ENCODE data around the gene NPBWR2.

The NPBWR2 gene

DNA sequence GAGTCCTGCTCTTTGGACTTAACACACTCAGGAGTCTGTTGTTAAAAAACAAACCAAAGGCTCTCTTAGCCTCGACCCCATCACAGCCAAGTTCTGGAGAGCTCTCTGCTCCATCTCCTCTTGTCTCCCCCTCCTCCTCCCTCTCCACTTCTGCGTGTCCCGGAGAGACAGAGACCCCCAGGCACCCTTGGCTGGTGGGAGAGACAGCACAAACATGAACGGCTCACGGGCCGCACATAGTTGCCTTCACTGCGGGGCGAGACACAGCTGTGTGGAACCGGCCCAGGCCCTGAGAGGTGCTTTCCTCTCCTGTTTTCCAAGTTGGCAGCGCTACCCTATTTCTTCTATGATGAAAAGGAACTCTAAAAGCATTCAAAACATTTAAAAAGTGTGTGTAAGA is 33.6 kb upstream of the NPBWR2 start:
- Histone ChIP-seq H3K79me2 (ENCODE audit: low read length) (no peaks in the 10 kb centered on the region), H3K4me1 (ENCODE audit: low read length) (no peaks in the 10 kb centered on the region), H3K9ac (ENCODE audit: low read length) (no peak overlapping the region), H2AFZ (ENCODE audit: low read length) (no peak overlapping the region), H3F3A (ENCODE audit: insufficient read depth, low read length) (no peaks in the 10 kb centered on the region), H3K9me3 (replicated peaks; ENCODE audit: insufficient read depth, low read length) (no peaks in the 10 kb centered on the region), H3K27me3 (replicated peaks; ENCODE audit: insufficient read depth, low read length) (peaks cover 71% of the 10 kb centered on the region), H3K27ac (ENCODE audit: low read length) (no peak overlapping the region), H3K36me3 (replicated peaks; ENCODE audit: insufficient read depth, low read length) (no peaks in the 10 kb centered on the region), H3K4me3 (ENCODE audit: low read length) (no peak overlapping the region), H3K4me2 (ENCODE audit: low read depth, low read length) (no peak overlapping the region), H3K9me2 (replicated peaks; ENCODE audit: insufficient read depth, low read length) (no peaks in the 10 kb centered on the region), H4K20me1 (ENCODE audit: insufficient read depth, low read length) (no peaks in the 10 kb centered on the region)
- TF ChIP-seq EZH2 (optimal IDR thresholded peaks at IDR 0.05; ENCODE audit: low read depth, low read length) (no peak), EZH2phosphoT487 (IDR thresholded peaks at IDR 0.05; ENCODE audit: low read length) (no peak)
- TF ChIP-seq, protein P1, sequence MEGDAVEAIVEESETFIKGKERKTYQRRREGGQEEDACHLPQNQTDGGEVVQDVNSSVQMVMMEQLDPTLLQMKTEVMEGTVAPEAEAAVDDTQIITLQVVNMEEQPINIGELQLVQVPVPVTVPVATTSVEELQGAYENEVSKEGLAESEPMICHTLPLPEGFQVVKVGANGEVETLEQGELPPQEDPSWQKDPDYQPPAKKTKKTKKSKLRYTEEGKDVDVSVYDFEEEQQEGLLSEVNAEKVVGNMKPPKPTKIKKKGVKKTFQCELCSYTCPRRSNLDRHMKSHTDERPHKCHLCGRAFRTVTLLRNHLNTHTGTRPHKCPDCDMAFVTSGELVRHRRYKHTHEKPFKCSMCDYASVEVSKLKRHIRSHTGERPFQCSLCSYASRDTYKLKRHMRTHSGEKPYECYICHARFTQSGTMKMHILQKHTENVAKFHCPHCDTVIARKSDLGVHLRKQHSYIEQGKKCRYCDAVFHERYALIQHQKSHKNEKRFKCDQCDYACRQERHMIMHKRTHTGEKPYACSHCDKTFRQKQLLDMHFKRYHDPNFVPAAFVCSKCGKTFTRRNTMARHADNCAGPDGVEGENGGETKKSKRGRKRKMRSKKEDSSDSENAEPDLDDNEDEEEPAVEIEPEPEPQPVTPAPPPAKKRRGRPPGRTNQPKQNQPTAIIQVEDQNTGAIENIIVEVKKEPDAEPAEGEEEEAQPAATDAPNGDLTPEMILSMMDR (IDR thresholded peaks at IDR 0.05; ENCODE audit: low read length): no peak
- no peak for DNase-seq

DNA sequence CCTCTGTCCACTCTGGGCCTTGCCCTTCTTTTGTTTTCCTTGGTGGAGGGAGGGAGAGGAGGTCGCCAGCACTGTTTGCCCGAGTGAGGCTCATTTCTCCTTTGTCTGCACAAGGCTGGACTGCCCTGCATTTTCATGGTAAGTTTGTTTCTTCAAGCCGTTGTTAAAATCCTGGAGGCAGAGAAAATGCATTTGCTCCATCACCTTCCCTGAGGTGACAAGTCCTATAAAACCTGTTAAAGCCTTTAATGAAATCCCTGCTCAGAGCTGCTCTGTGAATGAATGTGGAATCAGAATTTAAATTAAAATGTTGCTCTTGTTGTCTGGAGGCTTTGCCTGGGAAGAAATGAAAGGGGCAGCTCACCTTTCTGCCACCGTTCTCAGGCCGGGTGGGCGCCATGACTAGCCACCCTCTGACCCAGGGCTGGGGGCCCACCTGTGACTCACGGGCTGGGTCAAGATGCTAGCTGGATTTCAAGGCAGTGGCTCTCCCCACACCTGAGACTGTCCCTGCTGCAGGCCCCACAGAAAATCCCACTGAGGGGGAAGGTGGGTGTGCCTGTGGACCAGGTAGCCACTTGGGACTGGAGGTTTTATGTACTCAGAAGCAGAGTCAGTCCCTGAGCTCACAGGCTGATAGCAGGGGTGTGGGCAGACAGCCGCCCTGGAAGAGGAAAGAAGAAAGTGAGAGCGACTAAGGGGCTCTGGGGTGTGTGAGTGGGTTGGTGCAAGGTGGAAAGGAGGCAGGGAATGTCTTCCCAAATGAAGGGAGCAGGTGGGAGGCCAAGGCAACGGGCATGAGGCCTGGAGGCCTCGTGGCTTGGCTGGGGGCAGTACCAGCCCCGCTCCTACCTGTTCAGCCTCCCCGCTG is 32.9 kb upstream of the NPBWR2 start:
- no peaks in the 10 kb centered on the region for H4K20me1 ChIP-seq (ENCODE audit: insufficient read depth, low read length)
- no peaks in the 10 kb centered on the region for H3K4me1 ChIP-seq (ENCODE audit: low read length)
- H3K9me2 ChIP-seq (replicated peaks; ENCODE audit: insufficient read depth, low read length): no peaks in the 10 kb centered on the region
- TF ChIP-seq EZH2phosphoT487 (IDR thresholded peaks at IDR 0.05; ENCODE audit: low read length) (no peak), EZH2 (optimal IDR thresholded peaks at IDR 0.05; ENCODE audit: low read depth, low read length) (no peak)
- TF ChIP-seq, protein P1 (IDR thresholded peaks at IDR 0.05; ENCODE audit: low read length): no peak
- no peaks in the 10 kb centered on the region for H3K9me3 ChIP-seq (replicated peaks; ENCODE audit: insufficient read depth, low read length)
- no peak overlapping the region for H3K4me3 ChIP-seq (ENCODE audit: low read length)
- H3F3A ChIP-seq (ENCODE audit: insufficient read depth, low read length): no peaks in the 10 kb centered on the region
- H3K27me3 ChIP-seq (replicated peaks; ENCODE audit: insufficient read depth, low read length): peaks cover 71% of the 10 kb centered on the region
- H3K36me3 ChIP-seq (replicated peaks; ENCODE audit: insufficient read depth, low read length): no peaks in the 10 kb centered on the region
- no peak for DNase-seq
- H3K9ac ChIP-seq (ENCODE audit: low read length): no peak overlapping the region
- no peak overlapping the region for H2AFZ ChIP-seq (ENCODE audit: low read length)
- no peak overlapping the region for H3K4me2 ChIP-seq (ENCODE audit: low read depth, low read length)
- no peak overlapping the region for H3K27ac ChIP-seq (ENCODE audit: low read length)
- no peaks in the 10 kb centered on the region for H3K79me2 ChIP-seq (ENCODE audit: low read length)

DNA sequence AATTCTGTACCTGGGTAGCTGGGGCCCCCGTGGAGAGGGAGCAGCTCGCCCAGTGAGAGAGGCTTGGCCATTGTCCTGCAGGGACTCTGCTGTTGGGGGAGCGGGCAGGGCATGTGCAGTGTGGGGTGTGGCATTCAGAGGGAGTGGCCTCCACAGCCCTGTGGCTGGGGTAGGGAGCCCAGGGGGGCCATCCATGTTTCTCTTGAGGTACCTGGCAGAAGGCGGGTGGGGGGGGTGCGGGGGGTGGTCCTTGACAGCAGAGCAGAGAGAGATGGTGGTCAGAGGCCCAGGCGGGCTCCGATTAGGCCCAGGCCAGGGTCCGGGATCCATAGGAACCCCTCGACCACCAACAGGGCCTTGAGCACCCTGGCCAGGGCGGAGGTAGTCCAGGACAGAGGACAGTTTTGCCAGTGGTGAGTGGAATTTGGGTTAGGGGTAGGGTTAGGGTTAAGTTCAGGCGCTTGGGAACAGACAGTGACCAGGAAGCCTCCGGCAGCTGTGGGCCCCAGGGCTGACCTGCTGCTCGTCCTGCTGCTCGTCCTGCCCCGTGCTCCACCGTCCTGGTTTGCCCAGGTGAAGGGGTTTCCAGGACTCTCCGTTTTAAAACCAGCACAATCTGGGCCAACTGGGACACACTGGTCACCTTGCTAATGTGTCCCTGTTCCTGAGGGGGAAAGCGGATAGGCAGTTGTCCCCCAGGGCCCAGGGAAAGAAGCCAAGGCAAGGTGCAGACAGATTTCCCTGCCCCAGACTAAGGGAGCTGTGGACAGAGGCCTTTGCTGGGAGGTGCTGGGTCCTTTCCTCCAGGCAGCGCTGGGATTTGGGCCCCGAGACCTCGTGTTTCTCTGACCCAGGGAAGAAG is 32.1 kb upstream of the NPBWR2 start:
- DNase-seq: no peak
- no peak for TF ChIP-seq EZH2 (optimal IDR thresholded peaks at IDR 0.05; ENCODE audit: low read depth, low read length)
- TF ChIP-seq, protein P1 (IDR thresholded peaks at IDR 0.05; ENCODE audit: low read length): no peak
- TF ChIP-seq EZH2phosphoT487 (IDR thresholded peaks at IDR 0.05; ENCODE audit: low read length): no peak
- Histone ChIP-seq H4K20me1 (ENCODE audit: insufficient read depth, low read length) (no peaks in the 10 kb centered on the region), H2AFZ (ENCODE audit: low read length) (no peak overlapping the region), H3K36me3 (replicated peaks; ENCODE audit: insufficient read depth, low read length) (no peaks in the 10 kb centered on the region), H3K9ac (ENCODE audit: low read length) (no peak overlapping the region), H3K4me3 (ENCODE audit: low read length) (no peak overlapping the region), H3K27ac (ENCODE audit: low read length) (no peak overlapping the region), H3K4me1 (ENCODE audit: low read length) (no peaks in the 10 kb centered on the region), H3F3A (ENCODE audit: insufficient read depth, low read length) (no peaks in the 10 kb centered on the region), H3K9me3 (replicated peaks; ENCODE audit: insufficient read depth, low read length) (no peaks in the 10 kb centered on the region), H3K79me2 (ENCODE audit: low read length) (no peaks in the 10 kb centered on the region), H3K9me2 (replicated peaks; ENCODE audit: insufficient read depth, low read length) (no peaks in the 10 kb centered on the region), H3K4me2 (ENCODE audit: low read depth, low read length) (no peak overlapping the region), H3K27me3 (replicated peaks; ENCODE audit: insufficient read depth, low read length) (peaks cover 71% of the 10 kb centered on the region)

All from MM.1S (cell line).